Inflammatory macrophage treated with lipopolysaccharide for 1 hour (primary cell): ENCODE data around the gene FMNL3.
A peak's percentile ranks its signal among the peaks of the same experiment; 100 is the strongest.

Experiments used
- DNase-seq, 2 donors: peaks; one replicate each; pipeline ENCODE4 v3.0.0-alpha.2; 2020 to 2022

The FMNL3 gene

DNA sequence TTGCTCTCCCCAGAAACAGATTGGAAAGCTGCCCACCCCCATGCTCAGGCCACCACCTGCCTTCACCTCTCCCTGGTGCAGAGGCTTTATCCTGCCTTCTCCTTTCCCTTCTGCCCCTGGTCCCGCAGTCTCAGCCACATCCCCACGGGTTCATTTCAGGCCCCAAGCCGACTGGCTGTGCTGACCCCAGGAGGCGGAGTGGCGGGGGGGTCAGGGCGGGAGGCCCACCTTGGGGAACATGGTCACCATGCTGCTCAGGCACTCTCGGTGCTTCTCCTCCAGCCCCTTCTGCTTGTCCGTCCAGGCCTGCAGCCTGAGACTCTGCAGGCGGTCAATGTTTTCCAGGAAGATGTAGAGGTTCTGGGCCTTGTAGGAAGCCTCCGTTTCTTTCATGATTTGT, 108.7 kb downstream of the FMNL3 start:
- DNase-seq: no peak

DNA sequence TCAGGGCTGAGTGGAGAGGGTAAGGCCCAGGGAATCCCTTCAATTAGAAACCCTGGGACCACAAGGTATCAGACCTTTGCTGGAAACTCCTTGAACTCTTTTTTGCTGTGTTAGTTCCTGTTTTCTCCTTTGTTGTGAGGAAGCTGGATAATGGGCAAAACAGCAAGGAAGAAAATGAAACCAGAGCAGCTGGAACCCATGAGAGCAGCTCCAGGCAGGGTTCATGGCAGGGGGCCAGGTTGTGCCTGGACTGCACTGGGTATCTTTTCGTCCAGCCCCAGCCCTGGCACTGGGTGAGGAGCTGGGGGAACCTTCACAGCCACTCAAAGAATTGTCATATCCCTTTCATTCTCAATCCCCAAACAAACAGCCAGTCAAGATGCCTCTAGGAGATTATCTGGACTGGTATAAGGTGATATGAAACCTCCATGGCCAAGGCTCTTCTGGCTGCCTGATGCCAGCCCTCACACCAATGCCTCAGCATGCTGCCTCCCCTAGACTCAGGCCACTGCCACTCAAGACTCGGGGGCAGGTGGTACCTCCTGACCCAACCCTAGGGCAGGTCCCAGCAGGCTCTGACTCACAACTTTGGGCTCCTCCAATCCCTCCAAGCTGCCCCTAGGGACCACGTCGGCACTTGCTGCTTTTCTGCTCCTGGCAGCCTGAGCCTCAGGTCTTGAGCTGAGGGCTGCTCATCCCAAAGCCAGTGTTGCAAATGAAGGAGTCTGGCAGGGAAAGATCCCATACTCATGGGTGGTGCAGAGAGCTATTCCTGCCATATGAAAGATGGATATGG, 118.3 kb downstream of the FMNL3 start:
- DNase-seq: peak; percentile 37 to 76

DNA sequence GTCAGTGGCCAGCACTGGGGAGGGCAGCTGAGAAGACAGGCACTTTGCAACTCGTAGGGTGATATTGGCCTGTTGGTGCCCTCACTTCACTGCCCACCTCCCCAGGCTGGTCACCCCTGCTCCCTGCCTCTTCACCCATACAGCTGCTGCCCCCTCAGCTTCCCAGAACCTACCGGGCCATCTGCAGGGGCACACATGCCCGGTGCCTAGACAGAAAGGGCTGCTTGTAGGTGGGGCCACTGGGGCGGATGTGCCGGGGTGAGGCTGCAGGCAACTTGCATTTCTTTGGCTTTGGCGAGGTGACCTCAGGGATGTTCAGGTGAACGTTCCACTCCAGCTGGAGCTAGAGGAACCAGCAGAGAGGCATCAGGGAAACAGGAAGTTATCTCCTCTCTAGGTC, 118.9 kb downstream of the FMNL3 start:
- no peak for DNase-seq

DNA sequence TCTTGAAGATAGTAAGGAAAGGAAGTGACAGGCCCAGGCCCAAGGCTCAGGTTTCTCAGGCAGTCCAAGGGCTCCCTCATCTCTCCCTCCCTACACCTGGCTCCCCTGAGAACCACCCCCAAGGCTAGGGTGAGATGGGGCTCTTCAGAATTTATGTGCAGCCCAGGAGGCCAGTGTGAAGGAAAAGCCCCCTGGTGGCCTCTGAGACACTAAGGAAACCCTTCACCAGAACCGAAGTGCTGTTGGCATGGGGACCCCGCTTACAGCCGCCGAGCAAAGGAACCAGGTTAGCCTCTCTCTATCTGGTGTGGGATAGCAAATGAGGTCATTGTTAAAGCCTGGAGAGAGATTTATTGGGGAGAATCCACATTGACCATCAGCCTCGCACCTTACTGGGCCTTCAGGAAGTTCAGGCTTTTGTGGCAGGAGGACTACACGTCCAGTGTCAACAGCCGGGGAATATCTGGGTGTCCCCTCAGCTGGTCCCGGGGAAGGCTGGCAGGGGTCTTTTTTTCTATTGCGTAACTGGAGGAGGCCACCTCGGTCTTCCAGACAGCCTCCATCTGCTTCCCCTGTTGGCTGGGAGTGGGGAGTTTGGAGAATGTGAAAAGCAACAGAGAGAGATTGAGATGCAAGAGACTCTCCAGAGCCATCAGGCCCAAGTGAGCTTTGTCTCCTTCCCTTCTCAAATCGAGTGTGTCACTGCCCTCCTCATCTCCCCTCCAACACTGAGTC, 119.9 kb downstream of the FMNL3 start:
- no peak for DNase-seq
